ENCODE measurements around the gene ADAP1.

ADAP1 gene

GRCh38 chr7:922334-923107 is 32.0 kb downstream of the ADAP1 start:
- DNase-seq (ENCODE audit: low spot score) = no peak

- no peak for DNase-seq (ENCODE audit: low spot score)
Measured at GRCh38 chr7:921581-922333, 32.7 kb downstream of the ADAP1 start.

- no peak for DNase-seq (ENCODE audit: low spot score)
Measured at GRCh38 chr7:921071-921461, 33.4 kb downstream of the ADAP1 start.

- DNase-seq (ENCODE audit: low spot score) = no peak
Measured at GRCh38 chr7:920351-921070, 34.0 kb downstream of the ADAP1 start.

- DNase-seq (ENCODE audit: low spot score) = no peak
Measured at GRCh38 chr7:919924-920341, 34.5 kb downstream of the ADAP1 start.

- no peak for DNase-seq (ENCODE audit: low spot score)
Measured at GRCh38 chr7:919114-919442, 35.4 kb downstream of the ADAP1 start.

GRCh38 chr7:918441-919113 is 35.9 kb downstream of the ADAP1 start:
- no peak for DNase-seq (ENCODE audit: low spot score)

- DNase-seq (ENCODE audit: low spot score) = no peak
Measured at GRCh38 chr7:918118-918425, 36.4 kb downstream of the ADAP1 start.

GRCh38 chr7:917255-918117 is 37.0 kb downstream of the ADAP1 start:
- no peak for DNase-seq (ENCODE audit: low spot score)

- no peak for DNase-seq (ENCODE audit: low spot score)
Measured at GRCh38 chr7:916291-916941, 38.1 kb downstream of the ADAP1 start.

- DNase-seq (ENCODE audit: low spot score) = no peak
Measured at GRCh38 chr7:915291-916218, 38.9 kb downstream of the ADAP1 start.

- no peak for DNase-seq (ENCODE audit: low spot score)
Measured at GRCh38 chr7:914521-915194, 39.8 kb downstream of the ADAP1 start.

GRCh38 chr7:913736-914520 is 40.6 kb downstream of the ADAP1 start:
- DNase-seq (ENCODE audit: low spot score) = peak; percentile 84

GRCh38 chr7:911791-912480 is 42.5 kb downstream of the ADAP1 start:
- peak; percentile 93 for DNase-seq (ENCODE audit: low spot score)

GRCh38 chr7:910931-911431 is 43.5 kb downstream of the ADAP1 start:
- no peak for DNase-seq (ENCODE audit: low spot score)

- no peak for DNase-seq (ENCODE audit: low spot score)
Measured at GRCh38 chr7:910441-910861, 44.0 kb downstream of the ADAP1 start.

All from globus pallidus (tissue), 1 donor.